OCI-LY1 (cell line): Measurements from ENCODE around the gene FGA.
A peak's percentile ranks its signal among the peaks of the same experiment; 100 is the strongest.

Source experiments
- H2AFZ ChIP-seq: fragments of 200-600 bp; sonication (generic), shearing (Covaris generic); 2 replicates; pipeline ENCODE4 v1.6.0; 2014; ENCODE audit warnings: antibody characterized with exemption, mild to moderate bottlenecking, low read length
- H3F3A ChIP-seq: fragments of 200-600 bp; sonication (generic), shearing (Covaris generic); 2 replicates; pipeline ENCODE4 v1.6.0; 2014; ENCODE audit warnings: mild to moderate bottlenecking, antibody characterized with exemption, low read length, moderate library complexity; ENCODE audit not compliant: insufficient read depth
- H3K27ac ChIP-seq: fragments of 200-600 bp; sonication (generic); 2 replicates; pipeline ENCODE4 v1.5.1; 2014; ENCODE audit warnings: low read length, mixed run types, mild to moderate bottlenecking, low read depth; ENCODE audit not compliant: poor library complexity, severe bottlenecking
- H3K27me3 ChIP-seq: fragments of 200-600 bp; sonication (generic); 2 replicates; pipeline ENCODE4 v1.6.0; 2014; ENCODE audit warnings: antibody characterized with exemption, mild to moderate bottlenecking, low read length, moderate library complexity; ENCODE audit not compliant: insufficient read depth
- H3K36me3 ChIP-seq: fragments of 200-600 bp; sonication (generic); 2 replicates; pipeline ENCODE4 v1.6.1; 2014; ENCODE audit warnings: mild to moderate bottlenecking, antibody characterized with exemption, low read length, moderate library complexity, mixed read lengths; ENCODE audit not compliant: insufficient read depth
- H3K4me1 ChIP-seq: fragments of 200-600 bp; sonication (generic); 2 replicates; pipeline ENCODE4 v1.5.1; 2014; ENCODE audit warnings: mild to moderate bottlenecking, low read length, moderate library complexity; ENCODE audit not compliant: insufficient read depth, severe bottlenecking
- H3K4me2 ChIP-seq: fragments of 200-600 bp; sonication (generic), shearing (Covaris generic); 2 replicates; pipeline ENCODE4 v1.6.1; 2014; ENCODE audit warnings: low read length
- H3K4me3 ChIP-seq: fragments of 200-600 bp; sonication (generic); 2 replicates; pipeline ENCODE4 v1.5.1; 2014; ENCODE audit warnings: low read length, low read depth, mild to moderate bottlenecking, mixed read lengths; ENCODE audit not compliant: poor library complexity, severe bottlenecking
- H3K79me2 ChIP-seq: fragments of 200-600 bp; shearing (Covaris generic); 2 replicates; pipeline ENCODE4 v1.6.1; 2016; ENCODE audit warnings: mixed run types, low read length, mixed read lengths; ENCODE audit not compliant: insufficient read depth
- H3K9ac ChIP-seq: fragments of 200-600 bp; sonication (generic), shearing (Covaris generic); 2 replicates; pipeline ENCODE4 v1.6.1; 2014; ENCODE audit warnings: mild to moderate bottlenecking, low read length, mixed read lengths
- H3K9me2 ChIP-seq: fragments of 200-600 bp; sonication (generic), shearing (Covaris generic); 2 replicates; pipeline ENCODE4 v1.6.1; 2014; ENCODE audit warnings: low read depth, mild to moderate bottlenecking, low read length, mixed read lengths
- H3K9me3 ChIP-seq: fragments of 200-600 bp; shearing (Covaris generic); 2 replicates; pipeline ENCODE4 v1.6.1; 2014; ENCODE audit warnings: low read length, mixed read lengths
- H4K20me1 ChIP-seq: fragments of 200-600 bp; sonication (generic), shearing (Covaris generic); 2 replicates; pipeline ENCODE4 v1.6.0; 2016; ENCODE audit warnings: mild to moderate bottlenecking, low read length; ENCODE audit not compliant: insufficient read depth
- CTCF ChIP-seq: fragments of 200-600 bp; sonication (generic), shearing (Covaris generic); IDR thresholded peaks from 2 replicates; pipeline ENCODE4 v1.5.1; 2017; ENCODE audit warnings: mild to moderate bottlenecking, antibody characterized with exemption, low read length, moderate library complexity, mixed read lengths
- EZH2 ChIP-seq: fragments of 200-600 bp; sonication (generic), shearing (Covaris generic); IDR thresholded peaks from 2 replicates; pipeline ENCODE4 v1.8.0; 2017; ENCODE audit warnings: borderline replicate concordance, mixed run types, mild to moderate bottlenecking, antibody characterized with exemption, low read length, moderate library complexity, mixed read lengths

Gene FGA

GRCh38 chr4:154559141-154559493 lies 31.4 kb downstream of the FGA start:
- H3K4me1 ChIP-seq = no peaks in the 10 kb centered on the region
- H3K9ac ChIP-seq = no peak overlapping the region
- no peak overlapping the region for H2AFZ ChIP-seq
- no peaks in the 10 kb centered on the region for H3K9me2 ChIP-seq
- H3K36me3 ChIP-seq = no peaks in the 10 kb centered on the region
- no peaks in the 10 kb centered on the region for H3K79me2 ChIP-seq
- no peak overlapping the region for H3K4me2 ChIP-seq
- H3K27me3 ChIP-seq = no peaks in the 10 kb centered on the region
- no peaks in the 10 kb centered on the region for H4K20me1 ChIP-seq
- no peak overlapping the region for H3K4me3 ChIP-seq
- no peaks in the 10 kb centered on the region for H3F3A ChIP-seq
- TF ChIP-seq EZH2 (no peak), CTCF (no peak)
- H3K27ac ChIP-seq = no peak overlapping the region
- H3K9me3 ChIP-seq = no peaks in the 10 kb centered on the region

GRCh38 chr4:154551872-154552686 lies 38.5 kb downstream of the FGA start:
- Histone ChIP-seq H4K20me1 (no peaks in the 10 kb centered on the region; the same call in 1 of the 2 replicates), H3K4me3 (no peak overlapping the region), H3K27me3 (no peaks in the 10 kb centered on the region), H3K4me2 (no peak overlapping the region), H3K9ac (no peak overlapping the region), H3F3A (no peaks in the 10 kb centered on the region), H3K27ac (no peak overlapping the region), H3K9me3 (no peaks in the 10 kb centered on the region), H3K36me3 (peaks cover 7% of the 10 kb centered on the region), H3K9me2 (no peaks in the 10 kb centered on the region), H2AFZ (peak overlapping the region; percentile 30; the same call in 1 of the 2 replicates), H3K79me2 (peaks cover 19% of the 10 kb centered on the region), H3K4me1 (peaks cover 21% of the 10 kb centered on the region)
- TF ChIP-seq EZH2 (no peak), CTCF (peak; percentile 75)

GRCh38 chr4:154549894-154550790 lies 40.4 kb downstream of the FGA start, which contains the start of gene PLRG1:
Gene PLRG1, minus strand, starts transcription at chr4:154550400. Its CDS starts 92 bp downstream, at chr4:154550308.
- H3K9ac ChIP-seq = peak within 1 kb of the TSS; percentile 80
- H3K79me2 ChIP-seq = peaks cover 19% of the 10 kb centered on the region
- H3K27ac ChIP-seq = no peak within 1 kb of the TSS
- peak within 1 kb of the TSS; percentile 96 for H3K4me3 ChIP-seq
- no peaks in the 10 kb centered on the region; the same call in 1 of the 2 replicates for H4K20me1 ChIP-seq
- no peaks in the 10 kb centered on the region for H3F3A ChIP-seq
- no peaks in the 10 kb centered on the region for H3K9me2 ChIP-seq
- TF ChIP-seq CTCF (no peak), EZH2 (no peak)
- H3K36me3 ChIP-seq = peaks cover 26% of the 10 kb centered on the region
- no peaks in the 10 kb centered on the region for H3K27me3 ChIP-seq
- H2AFZ ChIP-seq = peak within 1 kb of the TSS; percentile 92; the same call in 1 of the 2 replicates
- peaks cover 21% of the 10 kb centered on the region for H3K4me1 ChIP-seq
- H3K9me3 ChIP-seq = no peaks in the 10 kb centered on the region
- peak within 1 kb of the TSS; percentile 91 for H3K4me2 ChIP-seq
